Measurements from ENCODE around the gene XPO6.

XPO6 gene

GRCh38 chr16:28086186-28087139, 125.3 kb downstream of the XPO6 start:
- DNase-seq, result no peak

- no peak for DNase-seq
Observed at GRCh38 chr16:28085389-28086171, 126.2 kb downstream of the XPO6 start.

GRCh38 chr16:28084209-28084608, 127.6 kb downstream of the XPO6 start:
- no peak for DNase-seq

- DNase-seq, result no peak
Observed at GRCh38 chr16:28082624-28083023, 129.1 kb downstream of the XPO6 start.

- no peak for DNase-seq
Observed at GRCh38 chr16:28081391-28081968, 130.3 kb downstream of the XPO6 start.

- no peak for DNase-seq
Observed at GRCh38 chr16:28078261-28078660, 133.5 kb downstream of the XPO6 start.

GRCh38 chr16:28073836-28074235, 137.9 kb downstream of the XPO6 start:
- no peak for DNase-seq

GRCh38 chr16:28072087-28072486, 139.7 kb downstream of the XPO6 start:
- DNase-seq, result no peak

- DNase-seq, result no peak
Observed at GRCh38 chr16:28069971-28070794, 141.6 kb downstream of the XPO6 start.

GRCh38 chr16:28068976-28069375, 142.8 kb downstream of the XPO6 start:
- DNase-seq, result no peak

GRCh38 chr16:28067604-28068379, 144.0 kb downstream of the XPO6 start:
- no peak for DNase-seq

- DNase-seq, result no peak
Observed at GRCh38 chr16:28064706-28065249, 147.0 kb downstream of the XPO6 start.

- no peak for DNase-seq
Observed at GRCh38 chr16:28064150-28064549, 147.6 kb downstream of the XPO6 start.

- DNase-seq, result no peak
Observed at GRCh38 chr16:28063591-28064061, 148.1 kb downstream of the XPO6 start, which contains the start of gene GSG1L. Gene GSG1L (minus strand): TSS chr16:28063714. CDS start chr16:28063424, 290 bp downstream.

- no peak for DNase-seq
Observed at GRCh38 chr16:28062847-28063521, 148.8 kb downstream of the XPO6 start.

GRCh38 chr16:28062261-28062846, 149.4 kb downstream of the XPO6 start:
- DNase-seq, result no peak

- DNase-seq, result no peak
Observed at GRCh38 chr16:28061352-28062101, 150.2 kb downstream of the XPO6 start.

GRCh38 chr16:28059841-28060575, 151.8 kb downstream of the XPO6 start:
- DNase-seq, result no peak
